Thyroid gland (tissue), 4 donors: ENCODE data around the gene ASCC3. TPM values are rescaled to one million over a fixed set of nuclear protein-coding genes. Genes with fewer than 3 reads are reported as not detected.

Experiments used
- DNase-seq, 2 donors: peaks; one replicate each; pipeline ENCODE4 v3.0.0-alpha.2; 2019
- H3K27ac ChIP-seq, 3 donors: fragments of 200-600 bp; sonication (generic); 1 replicate in 2 of 3; 2 replicates in 1 of 3; pipeline ENCODE4 v1.5.1; 2016 to 2019; ENCODE audit warnings: mild to moderate bottlenecking in 1 of 3, moderate library complexity in 1 of 3
- H3K27me3 ChIP-seq: fragments of 200-600 bp; sonication (generic); one replicate; pipeline ENCODE4 v1.5.1; 2019
- H3K36me3 ChIP-seq, 2 donors: fragments of 200-600 bp; sonication (generic); one replicate each; pipeline ENCODE4 v1.5.1; 2016 to 2019
- H3K4me1 ChIP-seq, 2 donors: fragments of 200-600 bp; sonication (generic); one replicate each; pipeline ENCODE4 v1.5.1; 2017 to 2019
- H3K4me3 ChIP-seq, 3 donors: fragments of 200-600 bp; sonication (generic); replicated peaks in 1 of 3; 1 replicate in 2 of 3; 2 replicates in 1 of 3; pipeline ENCODE4 v1.5.1; 2016; ENCODE audit warnings: mild to moderate bottlenecking in 1 of 3
- H3K9me3 ChIP-seq: fragments of 200-600 bp; sonication (generic); one replicate; pipeline ENCODE4 v1.5.1; 2017
- CTCF ChIP-seq, 6 experiments: fragments of 200-600 bp in 3 of 6; fragments of 450-650 bp in 3 of 6; sonication (generic) in 3 of 6; IDR thresholded peaks; one replicate each; pipeline ENCODE4 v1.5.1; 2016 to 2019; ENCODE audit warnings: antibody characterized with exemption in 6 of 6, mild to moderate bottlenecking in 2 of 6, inconsistent platforms in 1 of 6, moderate library complexity in 1 of 6
- POLR2A ChIP-seq, 2 donors: fragments of 450-650 bp; IDR thresholded peaks; one replicate each; pipeline ENCODE4 v1.6.1; 2017; ENCODE audit warnings: antibody characterized with exemption in 2 of 2, mild to moderate bottlenecking in 2 of 2, moderate library complexity in 1 of 2
- WGBS, 2 donors: methylation state at CpG; one replicate each; pipeline ENCODE4 v1.1.5; 2017; 5-methylcytosine and 5-hydroxymethylcytosine counted together
- intact Hi-C: fragments of 100-400 bp; cut with DNase I; formaldehyde crosslinking; loops from one replicate; pipeline ENCODE4 v1.15.1; 2023
- total RNA-seq, 4 donors: library from RNA; depleted of rRNA; stranded (reverse); fragments of >200 nt; gene quantifications; one replicate each; pipeline ENCODE4 v1.2.3, GENCODE V29; 2016

ASCC3 gene
- total RNA-seq, 4 donors from 2014 or later = 27.3 to 40.1 (median 33.8) TPM

GRCh38 chr6:100613656-100614055 lies 267.5 kb downstream of the ASCC3 start:
- intact Hi-C loops = no loop called here
- WGBS, 2 donors = 96 to 98% methylated on average over 3 of the region's 3 CpGs
- no peaks in the 10 kb centered on the region for H3K27me3 ChIP-seq

GRCh38 chr6:100612094-100612493 lies 269.0 kb downstream of the ASCC3 start:
- Histone ChIP-seq H3K27me3 (no peaks in the 10 kb centered on the region), H3K27ac (no peak overlapping the region), H3K36me3 (no peaks in the 10 kb centered on the region), H3K9me3 (no peaks in the 10 kb centered on the region), H3K4me1 (no peaks in the 10 kb centered on the region), H3K4me3 (no peak overlapping the region)
- WGBS, 2 donors = 91 to 92% methylated on average over 2 of the region's 2 CpGs
- intact Hi-C loops = no loop called here
- no peak for DNase-seq
- no peak for TF ChIP-seq POLR2A (IDR thresholded peaks at IDR 0.05)

More at GRCh38 chr6:100613656-100614055, 267.5 kb downstream of the ASCC3 start:
- DNase-seq = no peak
- H3K9me3 ChIP-seq = no peaks in the 10 kb centered on the region
- no peaks in the 10 kb centered on the region for H3K4me1 ChIP-seq
- TF ChIP-seq POLR2A (IDR thresholded peaks at IDR 0.05) = no peak
- TF ChIP-seq CTCF (IDR thresholded peaks at IDR 0.05) = no peak
- no peak overlapping the region for H3K4me3 ChIP-seq
- no peaks in the 10 kb centered on the region for H3K36me3 ChIP-seq
- no peak overlapping the region for H3K27ac ChIP-seq

GRCh38 chr6:100599088-100599770 lies 281.9 kb downstream of the ASCC3 start:
- H3K27ac ChIP-seq = no peak overlapping the region
- no peaks in the 10 kb centered on the region for H3K36me3 ChIP-seq
- no peak for TF ChIP-seq POLR2A (IDR thresholded peaks at IDR 0.05)
- no peak for TF ChIP-seq CTCF (IDR thresholded peaks at IDR 0.05)
- H3K4me1 ChIP-seq = no peaks in the 10 kb centered on the region
- 92 to 100% methylated on average over 1 of the region's 1 CpG for WGBS, 2 donors
- no peaks in the 10 kb centered on the region for H3K27me3 ChIP-seq
- no peak overlapping the region for H3K4me3 ChIP-seq
- H3K9me3 ChIP-seq = no peaks in the 10 kb centered on the region
- intact Hi-C loops = no loop called here
- DNase-seq = no peak

GRCh38 chr6:100595456-100595855 lies 285.7 kb downstream of the ASCC3 start:
- TF ChIP-seq POLR2A (IDR thresholded peaks at IDR 0.05) = no peak
- intact Hi-C loops = no loop called here
- Histone ChIP-seq H3K27me3 (no peaks in the 10 kb centered on the region), H3K4me1 (no peaks in the 10 kb centered on the region), H3K27ac (no peak overlapping the region), H3K9me3 (no peaks in the 10 kb centered on the region), H3K36me3 (no peaks in the 10 kb centered on the region), H3K4me3 (no peak overlapping the region)
- no peak for DNase-seq

- Histone ChIP-seq H3K4me1 (no peaks in the 10 kb centered on the region), H3K9me3 (no peaks in the 10 kb centered on the region), H3K36me3 (no peaks in the 10 kb centered on the region), H3K4me3 (no peak overlapping the region), H3K27ac (no peak overlapping the region), H3K27me3 (no peaks in the 10 kb centered on the region)
- intact Hi-C loops = no loop called here
- no peak for DNase-seq
- TF ChIP-seq POLR2A (IDR thresholded peaks at IDR 0.05) (no peak), CTCF (IDR thresholded peaks at IDR 0.05) (no peak)
- WGBS, 2 donors = 79 to 83% methylated on average over 2 of the region's 2 CpGs
Measured at GRCh38 chr6:100593522-100593921, 287.6 kb downstream of the ASCC3 start.

- Histone ChIP-seq H3K4me3 (no peak overlapping the region), H3K9me3 (no peaks in the 10 kb centered on the region), H3K4me1 (no peaks in the 10 kb centered on the region), H3K27me3 (no peaks in the 10 kb centered on the region), H3K27ac (no peak overlapping the region), H3K36me3 (no peaks in the 10 kb centered on the region)
- intact Hi-C loops = no loop called here
- TF ChIP-seq POLR2A (IDR thresholded peaks at IDR 0.05) = no peak
- no peak for TF ChIP-seq CTCF (IDR thresholded peaks at IDR 0.05)
- WGBS, 2 donors = 86 to 87% methylated on average over 3 of the region's 3 CpGs
- DNase-seq = no peak
Measured at GRCh38 chr6:100592929-100593328, 288.2 kb downstream of the ASCC3 start.
